ENCODE measurements around the gene GCM1.

DNA sequence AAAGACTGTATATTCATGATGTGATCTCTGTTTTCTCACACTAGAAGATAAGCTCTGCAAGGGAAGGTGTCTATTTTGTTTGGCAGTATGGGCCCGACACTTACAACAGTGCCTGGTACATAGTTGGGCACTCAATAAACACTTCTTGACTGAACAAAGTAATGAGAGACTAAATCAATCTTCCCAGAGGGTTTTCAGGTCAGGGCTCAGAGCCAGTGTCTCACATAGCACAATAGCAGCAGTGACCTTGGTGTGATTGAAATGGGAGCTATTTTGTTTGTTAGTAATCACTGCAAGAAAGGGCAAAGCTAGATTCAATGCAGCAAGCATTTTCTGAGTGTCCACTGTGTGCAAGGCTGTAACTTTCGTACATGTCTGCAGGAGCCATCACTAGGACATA, 26.4 kb upstream of the GCM1 start:
- TF ChIP-seq, protein P1, sequence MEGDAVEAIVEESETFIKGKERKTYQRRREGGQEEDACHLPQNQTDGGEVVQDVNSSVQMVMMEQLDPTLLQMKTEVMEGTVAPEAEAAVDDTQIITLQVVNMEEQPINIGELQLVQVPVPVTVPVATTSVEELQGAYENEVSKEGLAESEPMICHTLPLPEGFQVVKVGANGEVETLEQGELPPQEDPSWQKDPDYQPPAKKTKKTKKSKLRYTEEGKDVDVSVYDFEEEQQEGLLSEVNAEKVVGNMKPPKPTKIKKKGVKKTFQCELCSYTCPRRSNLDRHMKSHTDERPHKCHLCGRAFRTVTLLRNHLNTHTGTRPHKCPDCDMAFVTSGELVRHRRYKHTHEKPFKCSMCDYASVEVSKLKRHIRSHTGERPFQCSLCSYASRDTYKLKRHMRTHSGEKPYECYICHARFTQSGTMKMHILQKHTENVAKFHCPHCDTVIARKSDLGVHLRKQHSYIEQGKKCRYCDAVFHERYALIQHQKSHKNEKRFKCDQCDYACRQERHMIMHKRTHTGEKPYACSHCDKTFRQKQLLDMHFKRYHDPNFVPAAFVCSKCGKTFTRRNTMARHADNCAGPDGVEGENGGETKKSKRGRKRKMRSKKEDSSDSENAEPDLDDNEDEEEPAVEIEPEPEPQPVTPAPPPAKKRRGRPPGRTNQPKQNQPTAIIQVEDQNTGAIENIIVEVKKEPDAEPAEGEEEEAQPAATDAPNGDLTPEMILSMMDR (IDR thresholded peaks at IDR 0.05), result no peak
- no peak for TF ChIP-seq POLR2A (IDR thresholded peaks at IDR 0.05)

Data from thyroid gland (tissue), 4 donors.